ENCODE measurements around the gene ERBB4.
A peak's percentile ranks its signal among the peaks of the same experiment; 100 is the strongest.

- TF ChIP-seq CTCF (conservative IDR thresholded peaks at IDR 0.05; ENCODE audit: low read depth, low read length) (peak; percentile 38; the same call in 1 of the 2 replicates), EZH2 (IDR thresholded peaks at IDR 0.05; ENCODE audit: borderline replicate concordance, low read depth, low read length, poor library complexity, severe bottlenecking) (no peak)
Measured at GRCh38 chr2:211347328-211347727, 1191.3 kb downstream of the ERBB4 start.
